AG04449 (cell line): ENCODE measurements around the gene MSI2.

ENCODE experiments used
- CTCF ChIA-PET: fragments of 350-600 bp; formaldehyde crosslinking; extraction: SDS; loops from one replicate; lab custom pipeline; 2021; ENCODE audit warnings: antibody characterized with exemption; lab: Yijun Ruan, JAX
- POLR2A ChIA-PET: fragments of 400-600, 350-600 bp; formaldehyde crosslinking; extraction: SDS; loops from one replicate; lab custom pipeline; 2020; ENCODE audit warnings: antibody characterized with exemption, inconsistent platforms; lab: Yijun Ruan, JAX
- DNase-seq: peaks from one replicate; pipeline ENCODE4 v3.0.0-alpha.2; 2010; ENCODE audit warnings: low read depth, low spot score
- H3K4me3 ChIP-seq: 2 replicates; pipeline ENCODE4 v1.5.1; 2011; ENCODE audit warnings: low read depth, mild to moderate bottlenecking, control low read depth, low read length
- TF ChIP-seq, protein P1 (sequence below): IDR thresholded peaks from one replicate; pipeline ENCODE4 v1.5.1; 2011; ENCODE audit warnings: mild to moderate bottlenecking, moderate library complexity, low read length, control low read depth, inconsistent platforms; ENCODE audit not compliant: insufficient read depth; ENCODE audit errors: missing control alignments

MSI2 gene

GRCh38 chr17:57609878-57610270, 353.6 kb downstream of the MSI2 start:
- TF ChIP-seq, protein P1, sequence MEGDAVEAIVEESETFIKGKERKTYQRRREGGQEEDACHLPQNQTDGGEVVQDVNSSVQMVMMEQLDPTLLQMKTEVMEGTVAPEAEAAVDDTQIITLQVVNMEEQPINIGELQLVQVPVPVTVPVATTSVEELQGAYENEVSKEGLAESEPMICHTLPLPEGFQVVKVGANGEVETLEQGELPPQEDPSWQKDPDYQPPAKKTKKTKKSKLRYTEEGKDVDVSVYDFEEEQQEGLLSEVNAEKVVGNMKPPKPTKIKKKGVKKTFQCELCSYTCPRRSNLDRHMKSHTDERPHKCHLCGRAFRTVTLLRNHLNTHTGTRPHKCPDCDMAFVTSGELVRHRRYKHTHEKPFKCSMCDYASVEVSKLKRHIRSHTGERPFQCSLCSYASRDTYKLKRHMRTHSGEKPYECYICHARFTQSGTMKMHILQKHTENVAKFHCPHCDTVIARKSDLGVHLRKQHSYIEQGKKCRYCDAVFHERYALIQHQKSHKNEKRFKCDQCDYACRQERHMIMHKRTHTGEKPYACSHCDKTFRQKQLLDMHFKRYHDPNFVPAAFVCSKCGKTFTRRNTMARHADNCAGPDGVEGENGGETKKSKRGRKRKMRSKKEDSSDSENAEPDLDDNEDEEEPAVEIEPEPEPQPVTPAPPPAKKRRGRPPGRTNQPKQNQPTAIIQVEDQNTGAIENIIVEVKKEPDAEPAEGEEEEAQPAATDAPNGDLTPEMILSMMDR: no peak
- DNase-seq: no peak
- POLR2A ChIA-PET: no interaction called here
- CTCF ChIA-PET: interaction anchor here (1.4 kb wide), 1 partner anchor 11 kb away, joined by 14 read pairs; no protein-coding TSS in a partner anchor
- no peak overlapping the region for H3K4me3 ChIP-seq

GRCh38 chr17:57612202-57613071, 356.1 kb downstream of the MSI2 start:
- DNase-seq: no peak

GRCh38 chr17:57614742-57615141, 358.4 kb downstream of the MSI2 start:
- ChIA-PET POLR2A (no interaction called here), CTCF (interaction anchor here (1.0 to 2.4 kb wide), 2 partner anchors 17 to 57 kb away, joined by 6 to 8 read pairs; no protein-coding TSS in a partner anchor)
- H3K4me3 ChIP-seq: no peak overlapping the region
- TF ChIP-seq, protein P1: no peak
- DNase-seq: no peak

More at GRCh38 chr17:57612202-57613071, 356.1 kb downstream of the MSI2 start:
- ChIA-PET CTCF (interaction anchor here (1.2 to 1.4 kb wide), 2 partner anchors 15 kb away, joined by 4 to 6 read pairs; no protein-coding TSS in a partner anchor), POLR2A (no interaction called here)
- TF ChIP-seq, protein P1: no peak
- H3K4me3 ChIP-seq: no peak overlapping the region

GRCh38 chr17:57615836-57616757, 359.8 kb downstream of the MSI2 start:
- POLR2A ChIA-PET: no interaction called here
- DNase-seq: no peak
- no peak overlapping the region for H3K4me3 ChIP-seq
- TF ChIP-seq, protein P1: no peak
- CTCF ChIA-PET: interaction anchor here (1.1 to 2.4 kb wide), 3 partner anchors 18 to 56 kb away, joined by 3 to 8 read pairs (median 4); no protein-coding TSS in a partner anchor

GRCh38 chr17:57617218-57617617, 360.9 kb downstream of the MSI2 start:
- H3K4me3 ChIP-seq: no peak overlapping the region
- no peak for DNase-seq
- ChIA-PET POLR2A (no interaction called here), CTCF (interaction anchor here (1.3 to 1.6 kb wide), 2 partner anchors 19 to 54 kb away, joined by 4 read pairs; no protein-coding TSS in a partner anchor)
- TF ChIP-seq, protein P1: no peak
